Mucosa of descending colon (tissue), 3 donors: ENCODE measurements around the gene DES. TPM values are rescaled to one million over a fixed set of nuclear protein-coding genes. Genes with fewer than 3 reads are reported as not detected.

Experiments used
- ATAC-seq: fragments of 200-7000 bp; cut with Tn5 transposase; one replicate; pipeline ENCODE4 v1.9.1; 2020; ENCODE audit warnings: mild to moderate bottlenecking, moderate library complexity
- DNase-seq, 3 donors: peaks; one replicate each; pipeline ENCODE4 v3.0.0-alpha.2; 2020
- H3K36me3 ChIP-seq: fragments of 200-600 bp; one replicate; pipeline ENCODE4 v1.8.0; 2021; ENCODE audit warnings: low read depth, mild to moderate bottlenecking
- H3K4me1 ChIP-seq: fragments of 200-600 bp; one replicate; pipeline ENCODE4 v1.8.0; 2021; ENCODE audit warnings: low read depth, mild to moderate bottlenecking
- H3K4me3 ChIP-seq: fragments of 200-600 bp; one replicate; pipeline ENCODE4 v1.8.0; 2021; ENCODE audit warnings: mild to moderate bottlenecking
- H3K9me3 ChIP-seq: fragments of 200-600 bp; one replicate; pipeline ENCODE4 v1.8.0; 2021; ENCODE audit warnings: mild to moderate bottlenecking
- intact Hi-C, 2 donors: fragments of 100-400 bp; cut with DNase I in 1 of 2; cut with micrococcal nuclease in 1 of 2; formaldehyde crosslinking; loops; one replicate each; pipeline versions ENCODE4 v1.11.0 to v1.11.1; 2022; cut with DNase I, micrococcal nuclease
- total RNA-seq, 3 donors: library from RNA; stranded (reverse); fragmentation: NEBNext Ultra II Directional in 2 of 3; extraction: Animal tissue kit (Norgen Biotek cat#: 25700) in 2 of 3; gene quantifications; one replicate each; pipeline versions ENCODE4 v1.2.1 to v1.2.4, GENCODE V29; 2021 to 2023
- TF ChIP-seq, protein P1 (sequence below): fragments of 200-600 bp; IDR thresholded peaks from one replicate; pipeline ENCODE4 v1.8.0; 2022; ENCODE audit warnings: antibody characterized with exemption, mild to moderate bottlenecking
- donor health status: DM: no; HTN: no; CAD: no; lungs with moderate emphysema.
- donor health status: DM: no; HTN: no; CAD: no.
- donor health status: DM: no; HTN: yes; CAD: no.

DES gene
- total RNA-seq, 3 donors from 2014 or later = 65.4 to 4,715 (median 359) TPM

DNA sequence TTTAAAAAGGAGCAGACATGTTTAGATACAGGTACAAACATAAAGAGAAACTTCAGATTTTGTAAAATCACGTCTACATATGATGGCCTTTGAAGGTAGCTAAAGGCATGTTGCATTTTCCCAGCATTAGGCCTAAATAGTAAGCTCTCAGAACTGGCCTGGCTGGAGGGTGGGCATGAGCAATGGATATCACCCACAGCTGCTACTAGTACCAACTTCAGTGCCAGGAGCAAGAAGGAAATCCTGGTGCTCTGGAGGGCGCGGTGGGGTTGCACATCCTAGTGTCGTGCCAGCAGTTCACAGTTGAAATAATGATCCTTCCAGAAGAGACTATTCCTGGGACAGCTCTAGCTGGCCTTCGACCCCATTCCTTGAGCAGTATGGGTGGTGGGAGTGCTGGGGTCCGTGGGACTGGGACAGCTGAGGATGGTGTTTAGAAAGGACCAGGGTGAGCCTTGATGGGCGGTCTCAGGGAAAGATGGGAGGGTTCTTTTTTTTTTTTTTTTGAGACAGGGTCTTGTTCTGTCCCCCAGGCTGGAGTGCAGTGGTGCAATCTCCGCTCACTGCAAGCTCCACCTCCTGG, 4.9 kb downstream of the DES start:
- Histone ChIP-seq H3K9me3 (no peaks in the 10 kb centered on the region), H3K4me3 (no peak overlapping the region), H3K4me1 (peaks cover 10% of the 10 kb centered on the region), H3K36me3 (no peaks in the 10 kb centered on the region)
- ATAC-seq (no peak), DNase-seq (no peak)
- TF ChIP-seq, protein P1, sequence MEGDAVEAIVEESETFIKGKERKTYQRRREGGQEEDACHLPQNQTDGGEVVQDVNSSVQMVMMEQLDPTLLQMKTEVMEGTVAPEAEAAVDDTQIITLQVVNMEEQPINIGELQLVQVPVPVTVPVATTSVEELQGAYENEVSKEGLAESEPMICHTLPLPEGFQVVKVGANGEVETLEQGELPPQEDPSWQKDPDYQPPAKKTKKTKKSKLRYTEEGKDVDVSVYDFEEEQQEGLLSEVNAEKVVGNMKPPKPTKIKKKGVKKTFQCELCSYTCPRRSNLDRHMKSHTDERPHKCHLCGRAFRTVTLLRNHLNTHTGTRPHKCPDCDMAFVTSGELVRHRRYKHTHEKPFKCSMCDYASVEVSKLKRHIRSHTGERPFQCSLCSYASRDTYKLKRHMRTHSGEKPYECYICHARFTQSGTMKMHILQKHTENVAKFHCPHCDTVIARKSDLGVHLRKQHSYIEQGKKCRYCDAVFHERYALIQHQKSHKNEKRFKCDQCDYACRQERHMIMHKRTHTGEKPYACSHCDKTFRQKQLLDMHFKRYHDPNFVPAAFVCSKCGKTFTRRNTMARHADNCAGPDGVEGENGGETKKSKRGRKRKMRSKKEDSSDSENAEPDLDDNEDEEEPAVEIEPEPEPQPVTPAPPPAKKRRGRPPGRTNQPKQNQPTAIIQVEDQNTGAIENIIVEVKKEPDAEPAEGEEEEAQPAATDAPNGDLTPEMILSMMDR = no peak
- intact Hi-C loops = no loop called here

DNA sequence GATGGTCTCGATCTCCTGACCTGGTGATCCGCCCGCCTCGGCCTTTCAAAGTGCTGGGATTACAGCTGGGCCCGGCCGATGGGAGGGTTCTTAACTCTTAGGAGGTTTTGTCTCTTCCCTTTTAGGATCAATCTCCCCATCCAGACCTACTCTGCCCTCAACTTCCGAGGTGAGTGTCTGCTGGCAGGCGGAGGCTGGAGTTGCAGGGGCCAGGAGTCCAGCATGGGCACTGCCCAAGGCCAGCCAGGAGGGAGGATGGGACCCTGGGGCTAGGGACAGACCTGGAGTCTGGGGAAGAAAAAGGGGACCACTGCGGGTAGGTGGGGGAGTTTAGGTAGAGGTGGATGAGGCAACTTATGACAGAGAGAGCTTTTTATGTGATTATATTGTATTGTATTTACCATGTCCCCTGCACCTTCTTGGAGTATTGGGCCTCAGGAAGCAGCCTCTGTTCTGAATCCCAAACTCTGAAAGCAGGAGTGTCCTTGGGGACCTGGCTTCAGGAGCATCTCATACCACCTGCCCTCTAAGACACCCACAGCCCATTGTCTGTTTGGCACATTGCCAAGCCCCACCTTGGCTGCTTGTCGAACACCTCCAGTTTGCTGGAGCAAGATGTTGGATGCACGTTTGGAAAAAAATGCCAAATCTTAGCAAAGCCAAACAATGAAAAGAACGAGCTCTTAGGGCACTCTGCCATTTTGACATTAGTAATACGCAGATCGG, 5.6 kb downstream of the DES start:
- TF ChIP-seq, protein P1 = no peak
- DNase-seq (no peak), ATAC-seq (no peak)
- Histone ChIP-seq H3K4me1 (peaks cover 4% of the 10 kb centered on the region), H3K9me3 (no peaks in the 10 kb centered on the region), H3K36me3 (no peaks in the 10 kb centered on the region), H3K4me3 (no peak overlapping the region)
- intact Hi-C loops = no loop called here

DNA sequence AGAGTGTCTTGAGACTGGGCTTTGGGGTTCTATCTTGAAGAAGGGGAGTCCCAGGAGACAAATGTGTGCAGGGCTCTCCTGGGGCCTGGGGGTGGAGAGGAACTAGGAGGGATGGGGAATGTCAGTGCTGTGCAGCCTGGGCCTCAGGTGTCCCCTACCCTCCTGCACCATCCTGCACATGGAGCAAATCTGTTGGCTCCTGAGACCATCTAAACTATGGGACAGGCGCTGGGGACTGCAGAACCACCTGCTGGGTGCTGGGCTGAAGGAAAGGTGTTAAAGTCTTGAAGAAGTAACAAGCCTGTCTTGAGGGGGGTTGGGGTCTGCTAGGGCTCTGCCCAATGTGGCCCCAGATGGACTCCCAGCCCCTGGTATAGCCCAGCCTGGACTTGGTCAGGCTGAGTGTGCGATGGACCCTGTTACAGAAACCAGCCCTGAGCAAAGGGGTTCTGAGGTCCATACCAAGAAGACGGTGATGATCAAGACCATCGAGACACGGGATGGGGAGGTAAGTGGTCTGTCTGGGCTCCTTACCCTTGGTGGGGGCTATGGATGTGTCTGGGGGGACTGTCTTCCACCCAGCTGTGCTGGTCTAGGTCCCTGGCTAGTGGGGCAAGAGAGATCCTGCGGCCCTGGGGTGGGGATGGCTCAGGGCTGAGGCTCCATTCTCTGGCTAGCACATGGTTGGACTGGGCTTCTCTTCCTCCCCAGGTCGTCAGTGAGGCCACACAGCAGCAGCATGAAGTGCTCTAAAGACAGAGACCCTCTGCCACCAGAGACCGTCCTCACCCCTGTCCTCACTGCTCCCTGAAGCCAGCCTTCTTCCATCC, 7.3 kb downstream of the DES start:
- ATAC-seq = peak; percentile 10
- TF ChIP-seq, protein P1 = no peak
- H3K4me3 ChIP-seq = no peak overlapping the region
- no peak for DNase-seq
- no peaks in the 10 kb centered on the region for H3K36me3 ChIP-seq
- intact Hi-C loops = no loop called here
- no peaks in the 10 kb centered on the region for H3K9me3 ChIP-seq
- H3K4me1 ChIP-seq = no peaks in the 10 kb centered on the region

DNA sequence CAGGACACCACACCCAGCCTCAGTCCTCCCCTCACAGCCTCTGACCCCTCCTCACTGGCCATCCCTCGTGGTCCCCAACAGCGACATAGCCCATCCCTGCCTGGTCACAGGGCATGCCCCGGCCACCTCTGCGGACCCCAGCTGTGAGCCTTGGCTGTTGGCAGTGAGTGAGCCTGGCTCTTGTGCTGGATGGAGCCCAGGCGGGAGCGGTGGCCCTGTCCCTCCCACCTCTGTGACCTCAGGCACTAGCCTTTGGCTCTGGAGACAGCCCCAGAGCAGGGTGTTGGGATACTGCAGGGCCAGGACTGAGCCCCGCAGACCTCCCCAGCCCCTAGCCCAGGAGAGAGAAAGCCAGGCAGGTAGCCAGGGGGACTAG, 7.9 kb downstream of the DES start:
- DNase-seq (no peak), ATAC-seq (peak; percentile 8)
- no peak overlapping the region for H3K4me3 ChIP-seq
- TF ChIP-seq, protein P1 = no peak
- H3K9me3 ChIP-seq = no peaks in the 10 kb centered on the region
- no peaks in the 10 kb centered on the region for H3K4me1 ChIP-seq
- H3K36me3 ChIP-seq = no peaks in the 10 kb centered on the region
- intact Hi-C loops = no loop called here

DNA sequence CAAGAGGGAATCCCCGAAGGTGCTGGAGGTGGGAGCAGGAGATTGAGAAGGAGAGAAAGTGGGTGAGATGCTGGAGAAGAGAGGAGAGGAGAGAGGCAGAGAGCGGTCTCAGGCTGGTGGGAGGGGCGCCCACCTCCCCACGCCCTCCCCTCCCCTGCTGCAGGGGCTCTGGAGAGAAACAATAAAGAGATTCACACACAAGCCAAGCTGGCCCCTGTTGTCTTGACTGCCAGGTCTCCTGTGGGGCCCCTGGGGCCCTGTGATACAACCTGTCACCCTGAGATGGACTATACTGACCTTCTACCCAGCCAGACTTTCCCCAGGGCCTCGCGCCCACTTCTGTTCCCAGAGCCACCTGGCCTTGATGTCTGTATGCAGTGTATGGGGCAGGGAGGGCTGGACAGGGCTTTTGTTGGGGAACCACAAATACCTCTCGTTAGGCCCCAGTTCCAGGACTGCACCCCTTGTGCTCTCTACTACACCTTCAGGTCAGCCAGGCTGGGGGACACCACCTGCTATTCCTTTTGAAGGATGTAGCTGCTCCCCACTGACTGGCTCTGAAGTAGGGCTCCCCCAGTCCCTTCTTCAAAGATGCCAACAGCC, 8.5 kb downstream of the DES start:
- Histone ChIP-seq H3K9me3 (no peaks in the 10 kb centered on the region), H3K36me3 (no peaks in the 10 kb centered on the region), H3K4me1 (no peaks in the 10 kb centered on the region), H3K4me3 (no peak overlapping the region)
- ATAC-seq (no peak), DNase-seq (no peak)
- TF ChIP-seq, protein P1 = no peak
- intact Hi-C loops = no loop called here
